Activated CD4-positive, alpha-beta T cell treated with anti-CD3 and anti-CD28 coated beads, Interleukin-2, amount 10 ng/mL, durations not matched to agents 7 days and 5 days (primary cell): Measurements from ENCODE around the gene DOK4. TPM values are rescaled to one million over a fixed set of nuclear protein-coding genes. Genes with fewer than 3 reads are reported as not detected.

ENCODE experiments used
- CTCF ChIA-PET: fragments of 350-600 bp; sonication (Branson Sonifier 250); formaldehyde crosslinking; loops from one replicate; lab custom pipeline; 2021; ENCODE audit warnings: antibody characterized with exemption; lab: Charles Lee
- POLR2A ChIA-PET: fragments of 350-600 bp; sonication (Branson Sonifier 250); formaldehyde crosslinking; loops from one replicate; lab custom pipeline; 2021; ENCODE audit warnings: antibody characterized with exemption; lab: Charles Lee
- DNase-seq: peaks from one replicate; pipeline ENCODE4 v3.0.0-alpha.2; 2020
- H3K27ac Mint-ChIP-seq: one replicate; pipeline ENCODE4 v1.8.0; 2021; ENCODE audit warnings: mild to moderate bottlenecking, moderate library complexity, mixed read lengths
- H3K27me3 Mint-ChIP-seq: one replicate; pipeline ENCODE4 v1.8.0; 2021; ENCODE audit warnings: mixed read lengths
- H3K36me3 Mint-ChIP-seq: one replicate; pipeline ENCODE4 v1.8.0; 2021; ENCODE audit warnings: low read depth, mixed read lengths
- H3K4me1 Mint-ChIP-seq: one replicate; pipeline ENCODE4 v1.8.0; 2021; ENCODE audit warnings: mixed read lengths
- H3K4me3 Mint-ChIP-seq: one replicate; pipeline ENCODE4 v1.8.0; 2021; ENCODE audit warnings: mild to moderate bottlenecking, moderate library complexity, mixed read lengths
- H3K9me3 Mint-ChIP-seq: one replicate; pipeline ENCODE4 v1.8.0; 2021; ENCODE audit warnings: mixed read lengths
- total RNA-seq, 2 experiments: library from RNA; stranded (reverse); gene quantifications; one replicate each; pipeline ENCODE4 v1.2.3, GENCODE V29; 2021

DOK4 gene
- total RNA-seq, 2 experiments from 2014 or later = 2.3 to 2.7 TPM

- no peak for DNase-seq
- Mint-ChIP-seq H3K4me1 (peaks cover 16% of the 10 kb centered on the region), H3K36me3 (peaks cover 4% of the 10 kb centered on the region), H3K4me3 (no peak overlapping the region), H3K27ac (no peak overlapping the region), H3K9me3 (no peaks in the 10 kb centered on the region), H3K27me3 (no peaks in the 10 kb centered on the region)
- POLR2A ChIA-PET = no interaction called here
- CTCF ChIA-PET = interaction anchor here (0.6 to 3.3 kb wide), 4 partner anchors 11 to 122 kb away, joined by 3 to 11 read pairs (median 3); no protein-coding TSS in a partner anchor
These were observed 64.0 kb downstream of the DOK4 start for GRCh38 chr16:57422026-57422944.

Other genes with a start within 250 kb of the DOK4 start
- 10 to 100 TPM; 35.0 to 36.7 TPM for gene ARL2BP, start 241.2 kb downstream of the DOK4 start, total RNA-seq
- gene PLLP, start 201.8 kb downstream of the DOK4 start, total RNA-seq = under 1 TPM; 0.40 to 0.55 TPM
- under 1 TPM; 0.50 to 0.74 TPM for gene CCL22, start 127.7 kb downstream of the DOK4 start, total RNA-seq
- not detected for gene CX3CL1, start 114.0 kb downstream of the DOK4 start, total RNA-seq
- gene CCL17, start 81.7 kb downstream of the DOK4 start, total RNA-seq = under 1 TPM; 0.40 to 0.42 TPM
- gene CIAPIN1, start 39.1 kb downstream of the DOK4 start, total RNA-seq = 10 to 100 TPM; 45.8 to 61.8 TPM
- gene COQ9, start 39.0 kb downstream of the DOK4 start, total RNA-seq = 10 to 100 TPM; 39.8 to 41.1 TPM
- 10 to 100 TPM; 54.0 to 55.0 TPM for gene POLR2C, start 23.8 kb downstream of the DOK4 start, total RNA-seq
- gene CCDC102A, start 50.1 kb upstream of the DOK4 start, total RNA-seq = 10 to 100 TPM in 1 of 2 experiments, 1 to 10 TPM in 1; 8.1 to 10.5 TPM
- 1 to 10 TPM; 5.9 to 6.6 TPM for gene ADGRG5, start 56.1 kb upstream of the DOK4 start, total RNA-seq
- 1 to 10 TPM; 2.2 to 2.9 TPM for gene ADGRG1, start 142.1 kb upstream of the DOK4 start, total RNA-seq
- not detected for gene ADGRG3, start 181.8 kb upstream of the DOK4 start, total RNA-seq
- not detected for gene DRC7, start 208.3 kb upstream of the DOK4 start, total RNA-seq
- 10 to 100 TPM; 23.1 to 31.7 TPM for gene KATNB1, start 249.3 kb upstream of the DOK4 start, total RNA-seq